ENCODE data around the gene PRICKLE3.

DNA sequence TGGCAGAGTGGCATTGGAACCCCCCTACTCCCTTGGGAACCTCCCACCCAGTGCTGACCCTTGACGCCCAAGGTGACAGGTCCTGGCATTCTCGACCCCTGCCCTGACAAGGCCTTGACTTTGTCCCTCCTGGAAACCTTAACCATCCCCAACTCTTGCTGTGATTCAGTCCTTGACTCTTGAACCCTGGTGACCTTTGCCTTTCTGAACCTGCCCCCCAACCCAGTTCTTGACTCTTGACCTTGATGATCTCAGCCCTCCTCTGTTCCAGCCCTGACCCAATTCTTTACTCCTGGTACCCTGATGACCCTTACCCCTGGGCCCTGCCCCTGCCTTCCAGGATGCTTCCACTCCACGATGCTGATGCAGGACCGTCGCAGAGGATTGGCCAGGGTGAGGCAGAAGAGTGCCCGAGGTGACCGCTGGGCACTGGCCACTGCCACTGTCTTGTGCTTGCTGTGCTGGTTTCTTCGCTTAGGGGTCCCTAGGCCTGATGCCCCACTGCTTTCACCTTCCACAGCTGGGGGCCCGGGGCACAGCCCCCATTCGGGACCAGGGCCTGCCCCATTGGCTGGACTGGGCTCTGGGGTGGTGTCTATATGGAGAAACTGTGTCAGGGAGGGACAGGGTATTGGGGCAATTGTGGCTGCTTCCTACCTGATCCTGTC lies 45.3 kb upstream of the PRICKLE3 start:
- no peak for TF ChIP-seq GATA2 (IDR thresholded peaks at IDR 0.05; ENCODE audit: low read depth, low read length)
- no peak for TF ChIP-seq GATA3 (IDR thresholded peaks at IDR 0.05; ENCODE audit: low read depth, low read length)

Measured in SH-SY5Y (cell line).